Measurements from ENCODE around the gene ABCA3. TPM values are rescaled to one million over a fixed set of nuclear protein-coding genes. Genes with fewer than 3 reads are reported as not detected.

Gene ABCA3
- total RNA-seq, 1 donor from 2014 or later, result 39.0 TPM

DNA sequence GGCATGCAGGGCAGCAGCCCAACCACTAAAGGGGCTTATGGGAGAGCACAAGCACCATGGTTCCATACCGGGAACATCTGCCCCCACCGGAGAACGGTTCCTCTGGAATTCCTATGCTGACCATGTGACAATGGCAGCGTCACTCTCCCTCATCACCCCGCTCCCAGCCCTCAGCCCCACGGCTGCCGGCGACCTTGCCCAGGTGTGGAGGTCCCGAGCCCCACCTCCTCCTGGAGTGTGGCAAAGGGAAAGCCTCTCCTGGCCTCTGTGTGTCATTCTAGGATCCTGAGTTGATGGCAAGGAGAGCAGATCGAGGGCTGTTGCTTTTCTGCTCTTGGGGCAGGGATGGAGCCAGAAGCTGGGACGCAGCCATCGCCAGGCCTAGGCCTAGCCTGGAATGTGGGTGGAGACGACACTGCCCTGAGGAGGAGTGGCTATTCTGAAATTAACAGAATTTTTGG lies 54.8 kb downstream of the ABCA3 start:
- no peak for DNase-seq (ENCODE audit: low spot score)
- intact Hi-C loops (cut with DNase I), result no loop called here
- peak; percentile 71 for ATAC-seq

DNA sequence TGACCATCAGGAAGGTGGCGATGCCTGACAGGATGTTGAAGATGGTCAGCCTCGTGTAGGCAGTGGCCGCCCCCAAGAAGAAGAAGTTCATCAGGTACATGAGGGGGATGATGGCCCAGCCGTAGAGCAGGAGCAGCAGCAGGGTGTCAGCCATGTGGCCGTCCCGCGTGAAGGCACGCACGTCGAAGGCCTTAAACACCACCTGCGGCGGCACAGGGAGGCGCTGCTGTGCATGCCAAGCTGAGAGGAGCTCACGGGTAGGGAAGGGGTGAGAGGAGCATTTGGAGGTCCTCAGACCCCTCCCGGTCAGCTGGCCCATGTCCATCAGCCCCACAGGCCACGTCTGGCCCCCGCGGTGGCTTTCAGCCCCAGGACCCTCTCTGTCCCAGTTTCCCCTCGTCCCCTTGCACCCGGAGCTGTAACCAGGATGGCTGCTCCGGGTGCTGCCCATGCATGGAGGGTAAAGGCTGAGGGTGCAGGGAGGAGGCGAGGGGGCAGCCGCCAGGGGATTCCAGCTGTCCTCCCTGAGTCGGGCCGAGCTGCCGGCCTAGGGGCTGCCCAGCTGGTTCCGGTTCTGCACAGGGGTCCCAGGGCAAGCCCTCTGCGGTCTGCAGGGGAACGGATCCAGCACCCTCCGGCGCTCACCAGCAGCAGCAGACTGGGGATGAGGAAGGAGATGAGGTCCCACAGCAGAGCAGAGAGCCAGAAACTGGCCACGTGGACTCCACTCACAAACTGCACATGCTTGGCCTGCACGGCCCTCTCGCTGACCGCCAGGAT lies 55.5 kb downstream of the ABCA3 start:
- intact Hi-C loops (cut with DNase I), result no loop called here
- DNase-seq (ENCODE audit: low spot score), result no peak
- peak; percentile 36 for ATAC-seq

DNA sequence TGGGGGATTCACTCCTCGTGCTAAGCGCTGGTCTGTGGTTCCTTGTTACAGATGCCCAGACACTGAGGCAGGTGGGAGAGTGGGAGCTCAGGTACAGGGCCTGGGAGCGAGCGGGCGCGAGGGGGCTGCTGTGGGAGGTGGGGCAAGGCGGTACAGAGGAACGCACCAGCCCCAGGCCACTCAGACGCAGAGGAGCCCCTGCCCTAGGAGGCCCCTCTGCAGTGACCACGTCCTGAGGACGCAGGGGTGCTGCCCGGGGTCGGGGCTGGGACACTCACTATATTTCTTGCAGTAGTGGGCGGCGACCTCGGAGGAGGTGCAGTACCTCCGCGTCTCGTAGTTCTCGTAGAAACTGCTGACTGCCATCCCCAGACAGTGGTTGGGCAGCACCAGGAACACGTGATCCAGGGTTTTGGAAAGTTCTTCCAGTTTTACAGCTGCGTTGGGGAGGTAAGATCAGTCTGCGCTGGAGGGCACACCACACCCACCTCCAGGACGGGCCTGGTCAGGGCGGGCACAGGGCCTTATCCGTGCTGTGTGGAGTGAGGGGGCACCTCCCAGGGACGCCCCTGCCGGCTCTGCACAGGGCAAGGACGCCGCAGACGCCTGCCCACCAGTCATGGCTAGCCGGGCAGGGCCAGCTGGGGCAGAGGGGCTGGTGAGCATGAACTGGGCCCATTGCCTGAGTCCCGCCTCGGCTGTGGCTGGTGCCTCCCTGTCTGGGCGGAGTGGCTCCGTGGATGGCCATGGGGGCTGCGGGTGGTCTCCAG lies 56.3 kb downstream of the ABCA3 start:
- intact Hi-C loops (cut with DNase I), result no loop called here
- DNase-seq (ENCODE audit: low spot score), result no peak
- ATAC-seq, result no peak

DNA sequence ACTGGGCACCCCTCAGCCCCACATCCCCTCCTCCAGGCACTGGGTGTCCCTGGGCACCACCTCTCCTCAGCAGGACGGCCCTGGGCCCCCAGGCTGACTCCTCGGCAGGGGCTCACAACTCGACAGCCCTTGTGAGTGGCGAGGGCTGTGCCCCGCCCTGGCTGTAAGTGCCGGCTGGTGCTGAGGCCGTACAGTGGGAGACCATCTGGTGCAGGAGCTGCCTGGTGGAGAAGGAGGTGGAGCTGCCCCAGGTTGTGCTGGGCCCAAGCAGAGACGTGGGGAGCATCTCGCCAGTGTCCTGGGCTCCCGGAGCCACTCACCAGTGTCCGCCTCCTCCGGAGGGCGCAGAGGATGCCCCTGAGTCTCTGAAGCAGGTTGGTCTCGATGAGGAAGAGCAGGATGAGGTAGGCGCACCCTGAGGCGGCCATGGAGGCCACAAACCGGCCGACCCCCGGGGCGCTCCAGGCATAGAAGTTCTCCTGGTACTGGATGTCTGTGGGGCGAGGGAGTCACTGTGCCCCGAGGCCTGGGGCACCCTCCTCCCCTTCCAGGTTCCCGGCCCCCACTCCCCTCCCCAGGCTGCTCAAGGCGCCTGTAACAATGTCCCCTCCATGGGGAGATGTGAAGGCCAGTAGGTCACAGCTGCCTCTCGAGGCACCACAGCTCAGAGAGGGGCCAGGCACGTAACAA lies 57.5 kb downstream of the ABCA3 start:
- ATAC-seq (no peak), DNase-seq (ENCODE audit: low spot score) (no peak)
- intact Hi-C loops (cut with DNase I), result no loop called here

DNA sequence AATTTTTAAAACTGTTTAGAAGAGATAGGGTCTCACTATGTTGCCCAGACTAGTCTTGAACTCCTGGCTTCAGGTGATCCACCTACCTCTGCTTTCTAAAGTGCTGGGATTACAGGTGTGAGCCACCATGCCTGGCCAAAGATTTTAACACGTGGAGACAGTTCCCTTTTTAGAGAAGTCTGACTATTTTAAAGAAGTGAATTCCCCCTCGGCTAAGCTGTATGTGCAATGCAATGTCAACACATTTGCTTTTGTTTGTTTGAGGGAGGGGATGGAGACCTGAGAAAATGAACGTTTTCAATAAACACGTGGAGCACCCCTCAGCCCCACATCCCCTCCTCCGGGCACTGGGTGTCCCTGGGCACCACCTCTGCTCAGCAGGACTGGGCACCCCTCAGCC lies 58.3 kb downstream of the ABCA3 start:
- intact Hi-C loops (cut with DNase I), result no loop called here
- ATAC-seq (no peak), DNase-seq (ENCODE audit: low spot score) (no peak)

DNA sequence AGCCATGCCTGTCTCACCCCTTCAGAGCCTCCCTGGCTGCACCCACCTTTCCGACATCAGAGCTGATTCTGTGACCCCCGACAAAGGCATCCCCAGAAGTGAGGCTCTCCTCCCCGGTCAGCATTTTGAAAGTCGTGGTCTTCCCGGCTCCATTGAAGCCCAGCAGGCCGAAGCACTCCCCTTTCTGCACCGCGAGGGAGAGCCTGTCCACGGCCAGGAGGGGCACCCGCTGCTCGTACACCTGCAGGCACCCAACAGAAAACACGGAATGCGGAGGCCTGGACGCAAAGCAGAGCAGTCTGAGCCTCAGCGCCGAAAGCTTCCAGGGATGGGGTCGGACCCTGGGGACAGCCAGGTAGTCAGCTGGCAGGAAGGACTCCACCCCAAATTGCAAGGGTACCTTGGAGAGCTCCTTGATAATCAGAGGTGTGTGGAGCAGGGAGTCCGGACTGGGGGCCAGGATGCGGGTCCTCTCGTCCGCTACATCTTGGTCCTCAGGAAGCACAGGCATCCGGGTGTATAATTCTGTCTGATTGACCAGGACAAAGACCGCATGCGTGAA lies 59.5 kb downstream of the ABCA3 start:
- intact Hi-C loops (cut with DNase I), result no loop called here
- no peak for ATAC-seq
- no peak for DNase-seq (ENCODE audit: low spot score)

DNA sequence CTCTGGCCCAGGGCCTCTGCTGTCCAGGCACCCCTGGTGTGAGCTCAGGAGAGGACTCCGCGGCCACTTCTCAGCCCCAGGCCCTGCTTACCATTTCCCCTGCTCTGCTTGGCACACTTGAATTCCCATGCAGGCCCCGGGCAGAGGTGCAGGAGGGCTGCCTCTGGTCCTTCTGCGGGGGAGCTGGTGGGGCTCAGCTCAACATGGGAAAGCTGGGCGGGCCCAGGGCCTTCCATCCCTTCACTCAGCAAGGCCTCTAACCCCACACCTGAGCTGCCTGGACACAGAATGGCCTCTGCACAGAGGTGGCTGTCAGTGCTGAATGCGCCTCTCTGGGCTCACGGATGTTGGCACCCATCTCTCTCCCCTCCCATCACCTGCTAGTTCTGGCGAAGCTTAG lies 60.1 kb downstream of the ABCA3 start:
- no peak for ATAC-seq
- no peak for DNase-seq (ENCODE audit: low spot score)
- intact Hi-C loops (cut with DNase I), result no loop called here

DNA sequence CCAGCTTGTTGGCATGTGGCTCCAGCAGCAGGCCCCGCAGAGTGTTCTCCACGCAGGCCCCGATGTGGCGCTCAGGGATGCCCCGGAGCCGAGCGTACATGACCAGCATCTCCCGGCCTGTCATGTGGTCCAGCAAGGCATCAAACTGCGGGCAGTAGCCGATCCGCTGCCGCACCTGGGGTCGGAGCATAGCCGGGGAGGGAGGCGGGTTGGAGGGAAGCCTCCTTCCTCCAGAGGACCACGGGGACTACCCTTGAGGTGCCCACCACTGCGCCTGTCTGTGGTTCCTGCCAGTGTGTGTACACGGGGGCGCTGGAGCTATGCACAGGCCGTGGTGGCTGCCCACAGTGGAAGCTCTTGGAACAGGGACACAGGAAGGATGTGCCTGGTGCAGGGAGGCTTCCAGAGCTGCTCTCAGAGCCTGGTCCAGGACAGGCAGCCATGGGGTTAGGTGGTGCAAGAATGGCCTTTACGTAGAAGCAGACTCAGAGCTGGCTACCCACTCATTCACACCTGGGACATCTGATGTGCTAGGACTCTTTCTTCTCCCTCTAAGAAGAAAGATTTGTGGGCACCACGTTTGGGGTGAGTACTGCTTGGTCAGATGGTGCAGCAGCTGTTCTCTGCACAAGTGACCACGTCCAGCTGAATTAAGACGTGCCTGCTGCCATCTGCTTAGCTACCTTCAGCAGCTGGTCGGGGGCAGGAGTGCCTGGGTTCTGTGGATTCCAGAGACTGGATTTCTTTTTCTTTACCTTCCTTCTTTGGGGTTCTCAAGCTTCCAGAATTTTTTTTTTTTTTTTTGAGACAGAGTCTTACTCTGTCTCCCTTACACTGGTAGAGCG lies 61.4 kb downstream of the ABCA3 start:
- intact Hi-C loops (cut with DNase I), result no loop called here
- no peak for DNase-seq (ENCODE audit: low spot score)
- no peak for ATAC-seq

DNA sequence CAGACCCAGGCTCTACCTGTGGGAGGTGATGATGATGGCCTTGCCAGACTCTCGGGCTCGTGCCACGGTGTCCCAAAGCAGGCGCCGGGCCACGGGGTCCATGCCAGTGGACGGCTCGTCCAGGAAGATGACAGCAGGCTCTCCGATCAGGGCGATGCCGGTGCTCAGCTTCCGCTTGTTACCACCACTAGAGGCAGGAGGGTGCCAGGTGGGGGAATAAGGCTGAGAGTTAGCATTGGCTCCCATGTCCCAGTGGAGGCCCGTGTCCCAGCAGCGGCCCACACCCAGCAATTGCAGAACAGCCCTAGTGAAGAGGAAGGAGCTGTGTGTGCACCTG lies 62.3 kb downstream of the ABCA3 start:
- ATAC-seq (no peak), DNase-seq (ENCODE audit: low spot score) (no peak)
- intact Hi-C loops (cut with DNase I), result no loop called here

DNA sequence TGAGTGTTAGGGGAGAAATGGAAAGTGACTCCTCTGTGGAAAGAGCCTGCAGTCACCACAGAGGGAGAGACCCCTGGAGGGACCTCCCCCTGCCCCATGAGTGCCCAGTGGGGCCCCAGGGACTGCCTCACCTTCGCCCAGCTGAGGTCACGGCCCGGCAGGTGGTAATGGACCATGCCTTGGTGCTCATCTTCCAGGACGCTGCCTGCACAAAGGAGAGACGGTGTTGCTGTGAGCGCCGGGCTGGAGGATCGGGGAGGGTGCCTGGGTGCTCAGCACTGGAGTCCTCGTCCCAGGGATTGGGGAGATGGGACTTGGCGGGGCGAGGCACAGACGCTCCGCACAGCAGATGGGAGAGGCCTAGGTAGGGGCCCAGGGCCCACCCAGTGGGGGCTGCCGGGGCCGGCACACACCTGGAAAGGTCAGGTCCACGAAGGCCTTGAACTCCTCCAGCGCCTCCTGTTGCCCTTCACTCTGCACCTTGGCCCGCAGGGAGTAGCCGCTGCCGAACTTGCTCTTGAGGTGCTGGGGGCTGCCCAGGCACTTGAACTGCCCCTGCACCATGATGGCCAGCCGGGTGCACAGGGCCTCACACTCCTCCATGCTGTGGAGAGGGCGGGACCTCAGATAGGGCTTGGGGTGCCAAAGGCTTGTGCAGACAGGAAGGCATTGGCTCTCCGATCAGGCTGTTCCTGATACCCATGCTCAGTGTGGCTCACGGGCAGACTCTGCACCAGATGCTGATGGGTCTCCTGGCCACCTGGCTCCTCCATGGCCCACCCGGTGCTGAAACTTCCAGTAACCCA lies 62.9 kb downstream of the ABCA3 start:
- DNase-seq (ENCODE audit: low spot score), result no peak
- ATAC-seq, result no peak
- intact Hi-C loops (cut with DNase I), result no loop called here

DNA sequence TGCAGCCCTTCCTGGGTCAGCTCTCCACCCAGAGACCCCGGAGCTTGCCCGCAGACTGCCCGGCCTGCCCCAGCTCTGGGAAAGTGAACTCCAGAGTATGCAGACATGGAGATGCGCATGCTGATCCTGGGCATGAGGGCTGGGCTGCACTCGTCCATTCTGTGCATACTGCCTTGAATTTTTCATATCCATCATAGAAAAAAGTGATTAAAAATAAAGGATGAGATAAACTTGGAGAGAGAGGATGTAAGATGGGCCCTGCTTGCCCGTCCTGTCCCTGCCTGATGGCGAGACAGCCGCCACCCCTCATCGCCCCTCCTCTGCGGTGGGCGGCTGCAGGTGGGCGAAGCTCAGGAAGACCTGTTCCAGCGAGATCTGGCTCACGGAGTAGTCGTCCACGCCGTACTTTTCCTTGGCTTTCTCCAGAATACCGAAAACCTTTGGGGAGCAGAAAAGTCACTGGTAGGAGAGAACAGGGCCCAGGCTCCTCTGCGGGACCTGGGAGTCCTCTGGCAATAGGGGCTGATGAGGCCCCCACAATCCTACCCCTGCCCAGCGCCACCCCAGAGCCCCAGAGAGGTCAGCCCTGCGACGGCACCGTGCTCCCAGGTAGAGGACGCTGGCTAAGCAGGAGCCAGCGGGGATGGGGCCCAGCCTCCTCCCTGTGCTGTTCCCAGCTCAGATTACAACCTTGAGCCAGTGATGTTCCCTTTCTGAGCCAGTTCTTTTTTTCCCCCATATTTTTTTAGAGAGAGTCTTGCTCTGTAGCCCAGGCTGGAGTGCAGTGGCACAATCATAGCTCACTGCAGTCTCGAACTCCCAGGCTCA lies 63.9 kb downstream of the ABCA3 start:
- no peak for DNase-seq (ENCODE audit: low spot score)
- ATAC-seq, result no peak
- intact Hi-C loops (cut with DNase I), result no loop called here

DNA sequence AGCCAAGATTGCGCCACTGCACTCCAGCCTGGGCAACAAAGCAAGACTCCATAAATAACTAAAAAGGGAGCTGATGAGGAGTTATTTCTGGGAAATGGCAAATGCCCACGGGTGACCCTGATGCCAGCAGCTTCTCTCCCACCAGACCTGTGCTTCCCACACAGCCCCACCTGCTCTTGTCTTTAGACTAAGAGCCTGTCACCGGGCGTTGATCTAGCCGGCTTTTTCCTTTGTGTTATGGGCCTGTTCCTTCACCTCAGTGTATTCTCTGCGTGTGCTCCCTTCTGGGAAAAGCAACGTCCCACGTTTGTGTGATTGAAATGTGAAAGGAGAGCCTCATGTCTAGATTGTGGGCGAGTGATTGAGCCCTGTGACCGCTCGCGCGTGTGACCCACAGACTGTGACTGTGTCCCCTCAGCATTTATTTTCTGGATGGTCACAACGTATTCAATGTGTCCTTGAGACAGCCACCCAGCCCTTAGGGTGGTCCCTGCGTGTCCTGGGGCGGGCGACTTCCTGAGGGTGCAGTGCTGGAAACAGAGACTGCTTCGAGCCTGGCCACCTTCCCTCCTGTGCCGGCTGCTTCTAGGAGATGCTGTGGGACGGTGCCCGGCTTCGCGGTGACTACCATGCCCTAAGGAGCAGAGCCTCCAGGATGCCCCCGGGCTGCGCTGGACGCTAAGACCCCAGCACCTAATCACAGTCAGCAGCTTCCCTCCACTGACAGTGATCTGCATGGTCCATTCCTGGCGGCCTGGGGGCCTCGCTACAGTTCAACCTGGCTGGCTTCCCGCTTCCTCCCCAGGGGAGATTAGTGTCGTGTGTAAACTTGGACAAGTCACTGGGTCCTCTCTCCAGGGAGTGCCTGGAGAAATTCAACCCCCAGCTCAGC lies 64.8 kb downstream of the ABCA3 start:
- no peak for ATAC-seq
- DNase-seq (ENCODE audit: low spot score), result no peak

DNA sequence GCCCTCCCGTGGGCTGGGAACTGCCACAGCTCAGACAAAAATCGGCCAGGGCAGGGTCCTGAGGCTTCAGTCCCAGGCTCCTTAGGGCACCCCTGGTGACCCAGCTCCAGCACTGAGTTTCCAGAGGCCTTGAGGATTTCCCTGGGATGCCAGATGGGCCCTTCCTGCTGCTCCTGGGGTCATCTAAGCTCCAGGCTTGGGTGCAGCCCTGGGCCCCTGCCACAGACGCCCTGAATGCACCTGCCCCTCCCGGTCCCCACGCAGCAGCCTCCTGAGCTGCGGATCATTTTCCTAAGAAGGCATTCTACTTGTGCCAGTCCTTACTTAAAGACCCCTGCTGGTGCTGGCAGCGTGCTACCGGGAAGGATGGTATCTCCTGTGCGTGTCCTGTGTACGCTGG lies 66.6 kb downstream of the ABCA3 start:
- ATAC-seq (no peak), DNase-seq (ENCODE audit: low spot score) (no peak)
- intact Hi-C loops (cut with DNase I), result no loop called here

More for the DNA sequence above, 64.8 kb downstream of the ABCA3 start:
- intact Hi-C loops (cut with DNase I), result no loop called here

DNA sequence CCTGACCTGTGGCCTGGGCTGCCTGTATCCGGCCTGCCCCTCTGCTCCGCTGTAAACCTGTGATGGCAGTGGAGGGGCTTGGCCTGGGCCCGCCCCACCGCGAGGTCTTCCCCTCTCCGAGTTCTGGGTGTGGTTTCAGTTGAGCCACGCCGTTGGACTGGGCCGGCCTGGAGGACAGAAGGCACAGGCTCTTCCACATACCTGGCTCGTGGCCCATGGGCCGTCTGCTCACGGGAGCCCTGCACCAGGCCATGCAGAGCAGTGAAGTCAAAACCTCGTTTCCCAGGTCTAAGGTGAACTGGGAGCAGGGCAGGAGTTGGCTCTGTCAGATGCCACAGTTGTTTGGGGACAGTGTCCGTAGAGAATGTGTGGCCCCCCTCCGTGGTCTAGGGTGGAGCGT lies 67.0 kb downstream of the ABCA3 start:
- no peak for DNase-seq (ENCODE audit: low spot score)
- peak; percentile 5 for ATAC-seq
- intact Hi-C loops (cut with DNase I), result no loop called here

DNA sequence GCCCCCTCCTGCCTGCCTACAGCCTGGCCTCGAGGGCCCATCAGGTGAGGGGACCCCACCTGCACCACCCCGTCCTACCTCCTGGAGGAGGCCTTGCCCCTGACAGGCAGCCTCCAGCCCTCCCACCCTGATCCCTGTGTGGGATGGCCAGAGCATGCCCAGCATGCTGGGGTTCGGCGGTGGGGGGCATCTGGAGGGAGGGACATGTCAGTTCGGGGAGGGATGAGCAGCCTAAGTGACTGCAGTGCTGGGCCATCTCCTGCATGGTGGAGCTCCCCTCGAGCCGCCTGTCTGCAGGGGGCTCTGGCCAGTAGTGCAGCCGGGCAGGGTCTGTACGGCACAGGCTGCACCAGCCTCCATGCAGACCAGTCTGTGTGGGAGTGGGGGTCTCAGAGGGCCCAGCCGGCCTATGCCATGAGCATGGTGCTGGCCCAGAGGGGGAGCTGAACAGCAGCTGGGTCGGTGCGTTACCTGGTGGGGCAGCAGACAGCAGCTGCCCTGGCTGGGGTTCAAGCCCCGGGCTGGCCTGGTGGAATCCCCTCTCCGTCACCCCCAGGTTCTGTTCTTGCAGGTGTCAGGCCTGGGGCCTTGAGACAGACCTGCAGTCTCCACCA lies 68.6 kb downstream of the ABCA3 start:
- DNase-seq (ENCODE audit: low spot score), result no peak
- intact Hi-C loops (cut with DNase I), result no loop called here

More for the DNA sequence above, 68.6 kb downstream of the ABCA3 start:
- ATAC-seq, result no peak
